ENCODE data around the gene HIC2.
"Not testable (repeated sequence)": the region's sequence is repeated elsewhere in the genome, so short reads cannot be mapped to it uniquely, and the experiment has no call there.

HIC2 gene

GRCh38 chr22:21449531-21450319 lies 32.6 kb downstream of the HIC2 start:
- H3K4me3 ChIP-seq (ENCODE audit: low read depth, low read length) = no peak overlapping the region
- TF ChIP-seq CTCF (IDR thresholded peaks at IDR 0.05; ENCODE audit: borderline replicate concordance, insufficient read depth, low read depth, low read length) = no peak

- H3K4me3 ChIP-seq (ENCODE audit: low read depth, low read length) = no peak overlapping the region
- no peak for TF ChIP-seq CTCF (IDR thresholded peaks at IDR 0.05; ENCODE audit: borderline replicate concordance, insufficient read depth, low read depth, low read length)
These were observed 33.2 kb downstream of the HIC2 start for GRCh38 chr22:21450320-21450831.

GRCh38 chr22:21450858-21451353 lies 33.7 kb downstream of the HIC2 start:
- no peak overlapping the region for H3K4me3 ChIP-seq (ENCODE audit: low read depth, low read length)

GRCh38 chr22:21451545-21452520 lies 34.7 kb downstream of the HIC2 start:
- TF ChIP-seq CTCF (IDR thresholded peaks at IDR 0.05; ENCODE audit: borderline replicate concordance, insufficient read depth, low read depth, low read length) = no peak
- H3K4me3 ChIP-seq (ENCODE audit: low read depth, low read length) = no peak overlapping the region

More at GRCh38 chr22:21450858-21451353, 33.7 kb downstream of the HIC2 start:
- no peak for TF ChIP-seq CTCF (IDR thresholded peaks at IDR 0.05; ENCODE audit: borderline replicate concordance, insufficient read depth, low read depth, low read length)

GRCh38 chr22:21452666-21453065 lies 35.5 kb downstream of the HIC2 start:
- H3K4me3 ChIP-seq (ENCODE audit: low read depth, low read length) = not testable (repeated sequence)

GRCh38 chr22:21454998-21455333 lies 37.8 kb downstream of the HIC2 start:
- H3K4me3 ChIP-seq (ENCODE audit: low read depth, low read length) = not testable (repeated sequence)

- no peak for TF ChIP-seq CTCF (IDR thresholded peaks at IDR 0.05; ENCODE audit: borderline replicate concordance, insufficient read depth, low read depth, low read length)
These were observed 38.3 kb downstream of the HIC2 start for GRCh38 chr22:21455334-21456089.

More at GRCh38 chr22:21455334-21456089, 38.3 kb downstream of the HIC2 start:
- H3K4me3 ChIP-seq (ENCODE audit: low read depth, low read length) = no peak overlapping the region
